ENCODE measurements around the gene CLEC4D.
"Not testable (repeated sequence)": the region's sequence is repeated elsewhere in the genome, so short reads cannot be mapped to it uniquely, and the experiment has no call there.

CLEC4D gene

GRCh38 chr12:8513256-8513655 is at the start of gene CLEC4D:
CLEC4D (plus strand) TSS chr12:8513503; CDS start chr12:8513733, 230 bp downstream.
- no peak for DNase-seq

- no peak for DNase-seq
Measured at GRCh38 chr12:8465301-8465996, 47.9 kb upstream of the CLEC4D start.

- DNase-seq: no peak
Measured at GRCh38 chr12:8466241-8466640, 47.1 kb upstream of the CLEC4D start.

DNA sequence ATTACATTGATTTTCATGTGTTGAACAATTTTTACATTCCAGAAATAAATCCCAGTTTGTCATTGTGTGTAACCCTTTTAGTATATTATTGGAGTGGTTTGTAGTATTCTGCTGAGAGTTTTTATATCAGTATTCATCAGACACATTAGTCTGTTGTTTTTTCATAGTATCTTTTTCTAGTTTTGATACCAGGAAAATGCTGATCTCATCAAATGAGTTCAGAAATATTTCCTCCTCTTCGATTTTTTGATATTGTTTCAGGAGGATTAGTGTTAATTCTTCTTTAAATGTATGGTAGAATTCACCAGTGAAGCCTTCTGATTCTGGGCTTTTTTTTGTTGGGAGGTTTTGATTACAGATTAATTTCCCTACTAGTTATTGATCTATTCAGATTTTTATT is 42.2 kb upstream of the CLEC4D start:
- DNase-seq: no peak

- no peak for DNase-seq
Measured at GRCh38 chr12:8475508-8476203, 37.6 kb upstream of the CLEC4D start.

DNA sequence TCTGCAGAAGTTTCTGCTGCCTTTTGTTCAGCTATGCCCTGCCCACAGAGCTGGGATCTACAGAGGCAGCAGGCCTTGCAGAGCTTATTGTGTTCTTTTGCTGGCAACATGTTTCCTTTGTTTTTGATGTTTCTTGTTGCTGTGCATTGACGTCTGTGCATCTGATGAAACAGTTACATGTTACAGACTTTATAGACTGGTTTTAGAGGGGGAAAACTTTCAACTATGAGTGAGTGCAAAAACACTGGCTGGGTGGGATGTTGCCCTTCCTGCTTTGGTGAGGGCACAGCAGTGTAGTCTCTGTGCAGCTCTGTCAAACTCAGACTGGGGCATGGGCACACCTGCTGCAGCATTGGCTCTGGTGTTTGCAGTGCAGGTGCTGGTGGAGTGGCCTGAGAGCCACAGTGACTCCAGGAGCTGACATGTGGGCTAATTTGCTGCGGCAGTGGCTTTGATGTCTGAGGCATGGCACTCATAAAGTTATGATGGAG is 30.7 kb upstream of the CLEC4D start:
- no peak for DNase-seq

GRCh38 chr12:8483079-8483478 is 30.2 kb upstream of the CLEC4D start:
- DNase-seq: no peak

GRCh38 chr12:8491646-8492530 is 21.4 kb upstream of the CLEC4D start:
- peak; percentile 1 for DNase-seq

DNA sequence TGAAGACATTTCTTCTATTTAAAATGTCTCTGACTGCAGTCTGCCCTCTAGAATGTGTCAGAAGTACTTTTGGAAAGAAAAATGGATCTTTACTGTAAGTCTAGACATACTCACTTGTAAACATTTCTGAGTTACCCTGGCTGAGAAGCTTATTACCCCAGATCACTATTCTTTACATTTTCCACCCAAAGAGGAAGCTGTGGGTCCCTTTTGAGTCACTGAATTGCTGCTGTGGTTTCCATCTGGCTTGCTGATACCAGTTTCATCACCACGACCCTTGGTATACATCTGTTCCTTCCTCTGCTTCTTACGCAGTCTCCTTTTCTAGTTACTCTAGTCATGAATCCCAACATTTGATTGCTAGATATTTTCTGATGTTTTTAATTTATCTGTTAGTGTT is 20.2 kb upstream of the CLEC4D start:
- DNase-seq: peak; percentile 90

DNA sequence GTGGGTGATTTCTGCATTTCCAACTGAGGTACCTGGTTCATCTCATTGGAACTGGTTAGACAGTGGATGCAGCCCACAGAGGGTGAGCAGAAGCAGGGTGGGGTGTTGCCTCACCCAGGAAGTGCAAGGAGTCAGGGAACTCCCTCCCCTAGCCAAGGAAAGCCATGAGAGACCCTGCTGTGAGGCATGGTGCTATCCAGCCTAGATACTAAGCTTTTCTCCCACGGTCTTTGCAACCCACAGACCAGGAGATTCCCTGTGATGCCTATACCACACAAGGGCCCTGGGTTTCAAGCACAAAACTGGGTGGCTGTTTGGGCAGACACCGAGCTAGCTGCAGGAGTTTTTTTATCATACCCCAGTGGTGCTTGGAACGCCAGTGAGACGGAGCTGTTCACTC is 17.6 kb upstream of the CLEC4D start:
- DNase-seq: not testable (repeated sequence)

DNA sequence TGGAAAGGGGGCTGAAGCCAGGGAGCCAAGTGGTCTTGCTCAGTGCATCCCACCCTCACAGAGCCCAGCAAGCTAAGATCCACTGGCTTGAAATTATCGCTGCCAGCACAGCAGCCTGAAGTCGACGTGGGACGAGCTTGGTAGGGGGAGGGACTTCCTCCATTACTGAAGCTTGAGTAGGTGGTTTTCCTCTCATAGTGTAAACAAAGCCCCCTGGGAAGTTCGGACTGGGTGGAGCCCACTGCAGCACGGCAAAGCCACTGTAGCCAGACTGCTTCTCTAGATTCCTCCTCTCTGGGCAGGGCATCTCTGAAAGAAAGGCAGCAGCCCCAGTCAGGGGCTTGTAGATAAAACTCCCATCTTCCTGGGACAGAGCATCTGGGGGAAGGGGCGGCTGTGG is 17.2 kb upstream of the CLEC4D start:
- not testable (repeated sequence) for DNase-seq

GRCh38 chr12:8499616-8500015 is 13.7 kb upstream of the CLEC4D start:
- no peak for DNase-seq

DNA sequence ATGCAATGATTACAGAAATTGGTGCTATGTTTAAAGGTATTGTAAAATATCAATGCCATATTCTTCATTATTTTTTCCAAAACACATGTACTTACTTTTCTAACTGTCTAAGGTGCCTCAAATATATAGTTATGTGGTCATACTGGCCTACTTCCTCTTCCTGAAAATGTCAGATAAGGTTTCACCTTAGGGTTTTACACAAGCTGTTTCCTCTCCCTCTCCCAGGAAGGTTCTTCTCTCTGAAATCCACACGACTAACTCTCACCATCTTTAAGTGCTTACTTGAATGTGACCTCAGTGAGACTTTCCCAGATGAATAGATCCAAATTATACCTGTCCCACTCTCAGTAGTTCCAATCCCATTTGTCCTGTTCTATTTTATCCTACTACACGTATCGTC is 11.6 kb upstream of the CLEC4D start:
- DNase-seq: no peak

- DNase-seq: no peak
Measured at GRCh38 chr12:8504351-8504750, 9.0 kb upstream of the CLEC4D start.

- DNase-seq: no peak
Measured at GRCh38 chr12:8507596-8507995, 5.7 kb upstream of the CLEC4D start.

DNA sequence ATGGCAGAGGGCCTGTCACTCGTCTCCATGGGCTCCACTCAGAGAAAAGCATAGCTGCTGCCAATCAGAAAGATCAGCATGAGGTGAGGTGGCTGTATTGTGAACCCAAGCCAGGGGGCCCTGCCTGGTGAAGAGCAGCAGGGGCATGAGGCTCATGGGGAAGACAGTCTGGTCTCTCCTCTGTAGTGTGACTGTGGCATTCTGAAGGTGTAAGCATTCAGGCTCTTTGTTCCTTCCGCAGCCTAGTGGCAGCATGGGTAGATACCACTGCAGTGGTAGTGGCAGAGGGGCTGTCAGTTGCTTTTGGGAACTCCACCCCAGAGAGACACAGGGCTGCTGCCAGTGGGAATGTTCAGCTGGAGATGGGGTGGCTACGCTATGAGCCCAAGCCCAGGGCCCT is 5.1 kb upstream of the CLEC4D start:
- no peak for DNase-seq

DNA sequence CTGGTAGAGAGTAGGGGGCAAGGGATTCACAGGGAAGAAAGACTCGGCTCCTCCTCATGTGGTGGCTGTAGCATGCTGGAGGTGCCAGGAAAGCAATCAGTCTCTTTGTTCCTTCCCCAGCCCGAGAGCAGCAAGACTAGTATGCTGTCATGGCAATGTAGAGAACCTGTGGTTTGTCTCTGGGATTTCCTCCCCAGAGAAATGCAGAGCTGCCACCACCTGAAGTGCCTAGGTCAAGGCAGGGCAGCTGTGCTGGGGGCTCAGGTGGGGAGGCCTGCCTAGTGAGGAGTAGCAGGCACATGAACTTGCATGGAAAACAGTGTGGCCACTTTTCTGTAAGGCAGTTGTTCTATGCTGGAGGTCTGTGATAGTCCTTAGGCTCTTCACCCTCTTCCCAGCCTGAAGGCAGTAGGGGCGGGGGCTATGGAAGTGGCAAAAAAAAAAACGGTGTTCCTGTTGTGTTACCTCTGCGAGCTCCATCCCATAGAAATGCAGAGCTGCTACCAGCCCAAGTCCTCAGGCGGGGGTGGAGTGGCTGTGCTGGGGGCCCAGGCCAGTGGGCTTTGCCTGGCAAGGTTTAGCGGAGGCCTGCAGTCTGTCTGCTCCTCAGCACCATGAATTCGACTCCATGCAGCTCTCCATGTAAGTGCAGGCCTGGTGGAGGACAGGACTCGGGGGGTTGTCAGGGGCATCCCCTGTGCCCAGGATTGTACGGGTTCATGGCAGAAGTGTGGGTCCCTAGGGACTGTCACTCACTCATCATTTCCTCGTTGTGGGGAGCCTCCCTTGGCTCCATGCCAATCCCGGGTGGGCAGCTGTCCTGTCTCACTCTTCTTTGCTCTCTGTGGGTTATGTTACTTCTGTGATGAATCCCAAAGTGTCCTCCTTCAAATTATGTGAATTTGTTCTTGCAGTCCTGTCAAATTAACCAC is 4.1 kb upstream of the CLEC4D start:
- DNase-seq: no peak

- no peak for DNase-seq
Measured at GRCh38 chr12:8517971-8518370, 4.7 kb downstream of the CLEC4D start.

DNA sequence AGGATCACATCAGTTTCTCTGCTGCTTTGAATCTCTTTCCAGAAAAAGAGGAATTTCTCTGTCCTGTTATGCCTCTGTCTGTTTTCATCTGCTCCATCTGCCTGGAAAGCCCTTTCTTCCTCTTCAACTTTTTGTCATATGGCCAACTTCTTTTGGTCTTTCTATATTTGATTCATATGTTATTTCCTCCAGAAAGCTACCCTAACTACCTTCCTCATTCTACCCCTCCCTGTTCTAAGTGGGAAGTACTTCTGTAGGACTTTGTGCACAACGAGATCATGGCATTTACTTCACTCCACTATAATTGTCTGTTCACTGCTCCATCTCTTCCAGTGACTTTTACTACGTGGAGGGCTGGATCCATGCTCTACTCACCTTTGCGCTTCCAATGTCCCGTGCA is 5.9 kb downstream of the CLEC4D start:
- no peak for DNase-seq

DNA sequence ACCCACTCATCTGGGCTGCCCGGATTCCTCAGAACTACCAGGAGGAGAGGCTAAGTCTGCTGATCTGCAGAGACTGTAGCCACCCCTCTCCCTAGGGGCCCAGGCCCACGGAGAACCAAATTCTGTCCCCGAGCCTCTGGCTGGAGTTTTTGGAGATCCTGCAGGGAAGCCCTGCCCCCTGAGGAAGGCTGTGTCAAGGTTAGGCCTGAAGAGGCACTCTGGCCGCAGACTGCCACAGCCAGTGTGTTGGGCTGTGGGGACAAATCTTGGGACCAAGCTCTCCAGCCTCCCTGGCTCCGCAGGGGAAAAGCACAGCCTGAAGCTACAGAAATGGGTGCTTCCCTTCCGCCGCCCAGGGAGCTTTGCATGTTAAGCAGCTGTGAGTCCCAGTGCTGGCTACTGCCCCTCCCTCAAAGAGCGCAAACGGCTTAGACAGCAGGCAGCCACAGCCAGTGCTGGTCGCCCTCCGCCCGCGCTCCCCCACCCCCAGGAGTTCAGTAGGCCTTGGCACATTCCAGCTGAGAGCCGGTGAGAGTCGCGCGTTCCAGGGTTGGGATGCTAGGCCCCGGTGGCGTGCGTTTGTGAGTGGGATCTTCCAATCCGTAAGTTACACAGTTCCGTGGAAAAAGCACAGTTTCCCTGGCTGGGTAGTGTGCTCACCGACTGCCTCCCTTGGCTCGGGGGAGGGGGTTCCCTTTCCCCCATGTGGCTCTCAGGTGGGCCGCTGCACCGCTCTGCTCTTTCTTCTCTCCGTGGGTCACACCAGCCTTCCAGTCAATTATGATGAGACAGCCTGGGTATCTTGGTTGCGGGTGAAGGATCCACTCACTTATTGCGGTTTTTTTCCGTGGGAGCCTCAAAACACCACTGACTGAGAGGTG is 14.2 kb downstream of the CLEC4D start:
- DNase-seq: no peak

GRCh38 chr12:8532045-8532444 is 18.7 kb downstream of the CLEC4D start:
- DNase-seq: no peak

All from activated CD4-positive, alpha-beta T cell treated with anti-CD3 and anti-CD28 coated beads, Interleukin-2, amount 50 U/mL, for 16 hours (primary cell).